Mesenteric fat pad (tissue), 1 donor: Measurements from ENCODE around the gene ZNF641. TPM values are rescaled to one million over a fixed set of nuclear protein-coding genes. Genes with fewer than 3 reads are reported as not detected.

ENCODE experiments used
- DNase-seq: peaks from one replicate; pipeline ENCODE4 v3.0.0-alpha.2; 2020; ENCODE audit warnings: low spot score
- long read RNA-seq: library from polyadenylated mRNA; unstranded; transcript quantifications from one replicate; pipeline ENCODE4 v2.0.0, GENCODE V29; 2020
- total RNA-seq: library from RNA; stranded (reverse); fragmentation: NEBNext Ultra II Directional; extraction: Animal tissue kit (Norgen Biotek cat#: 25700); gene quantifications from one replicate; pipeline ENCODE4 v1.2.1, GENCODE V29; 2021
- donor health status: DM: yes; HTN: yes; CAD: no.

ZNF641 gene
- 15.7 TPM for total RNA-seq
- long read RNA-seq, full-length matches to known transcripts, result 5 of 11 reads
- long read RNA-seq, partial matches to known transcripts, result 1 of 11 reads
- long read RNA-seq, other reads (novel, unspliced or antisense), result 5 of 11 reads

- DNase-seq, result peak; percentile 94
These were observed at the start of gene ZNF641 for GRCh38 chr12:48350249-48351021. Gene ZNF641, minus strand, starts transcription at chr12:48350919. Its CDS starts 2,829 bp downstream, at chr12:48348090.

DNA sequence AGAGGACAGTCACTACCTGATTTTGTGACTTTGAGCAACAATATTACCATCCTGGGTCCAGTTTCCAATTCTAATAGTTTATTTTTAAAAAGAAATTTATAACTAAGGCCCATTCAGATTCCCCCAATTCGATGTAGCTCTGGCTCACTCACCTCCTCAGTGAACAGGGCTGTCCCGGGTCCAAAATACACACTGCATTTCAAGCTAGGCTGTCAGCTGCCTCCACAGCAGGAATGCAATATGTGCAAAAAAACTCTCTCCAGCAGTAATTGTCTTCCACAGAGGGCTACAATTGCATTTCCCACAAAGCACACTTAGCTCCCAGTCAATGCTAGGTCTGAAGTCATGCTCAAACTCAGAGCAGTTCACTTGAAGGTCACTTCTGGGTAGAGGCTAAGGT lies 39.3 kb upstream of the ZNF641 start:
- DNase-seq, result no peak

GRCh38 chr12:48389409-48389808 lies 38.7 kb upstream of the ZNF641 start:
- no peak for DNase-seq

DNA sequence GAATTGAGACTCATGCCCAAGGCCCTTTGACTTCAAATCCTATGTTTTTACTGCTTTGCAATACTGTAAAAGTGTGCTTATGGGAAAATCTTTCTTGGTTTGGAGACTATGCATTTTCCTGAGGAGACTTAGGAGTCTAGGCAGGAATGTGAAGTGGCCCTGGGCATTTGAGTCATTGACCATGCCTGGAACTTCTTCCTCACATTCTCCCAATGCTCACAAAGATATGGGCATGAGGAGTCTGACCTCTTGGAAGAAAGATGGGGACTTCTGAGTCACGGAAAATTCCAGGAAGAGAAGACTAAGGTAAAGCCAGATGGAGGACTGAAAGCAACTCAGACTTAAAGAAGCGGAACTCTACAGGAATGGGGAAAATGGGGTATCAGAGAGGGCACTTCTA lies 38.2 kb upstream of the ZNF641 start:
- no peak for DNase-seq

DNA sequence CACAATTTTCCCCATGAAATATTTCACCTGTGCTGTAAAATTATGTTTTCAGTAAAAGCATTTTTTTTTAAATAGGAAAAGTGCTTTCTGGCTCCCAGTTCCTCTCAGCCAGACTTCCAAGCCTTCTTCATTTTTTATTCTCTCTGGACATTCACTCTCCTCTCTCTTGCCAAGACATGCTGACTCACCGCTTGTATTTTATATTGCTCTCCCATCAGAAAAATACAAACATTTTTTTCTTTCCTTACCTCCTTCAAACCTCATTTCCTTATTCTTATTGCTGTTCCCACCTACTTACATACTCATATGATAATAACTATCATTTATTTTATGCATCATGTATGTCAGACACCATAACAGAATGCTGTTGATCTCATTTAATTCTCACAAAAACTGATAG lies 37.7 kb upstream of the ZNF641 start:
- DNase-seq, result no peak

DNA sequence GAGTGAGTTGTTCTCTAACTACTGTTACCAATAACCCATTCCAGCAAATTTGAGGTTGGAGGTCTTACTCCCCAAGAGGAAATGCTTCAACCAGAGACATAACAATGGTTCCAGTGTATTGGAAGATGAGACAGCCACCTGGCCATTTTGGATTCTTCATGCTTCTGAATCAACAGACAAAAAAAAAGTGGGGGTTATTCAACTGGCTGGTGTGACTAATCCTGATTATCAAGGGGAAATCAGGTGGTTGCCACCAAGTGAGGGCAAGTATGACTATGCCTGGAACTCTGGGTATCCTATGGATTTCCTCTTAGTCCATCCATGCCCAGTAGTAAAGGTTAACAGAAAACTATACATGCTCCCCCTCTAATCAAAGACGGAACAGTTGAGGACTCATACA lies 29.9 kb upstream of the ZNF641 start:
- DNase-seq, result no peak

DNA sequence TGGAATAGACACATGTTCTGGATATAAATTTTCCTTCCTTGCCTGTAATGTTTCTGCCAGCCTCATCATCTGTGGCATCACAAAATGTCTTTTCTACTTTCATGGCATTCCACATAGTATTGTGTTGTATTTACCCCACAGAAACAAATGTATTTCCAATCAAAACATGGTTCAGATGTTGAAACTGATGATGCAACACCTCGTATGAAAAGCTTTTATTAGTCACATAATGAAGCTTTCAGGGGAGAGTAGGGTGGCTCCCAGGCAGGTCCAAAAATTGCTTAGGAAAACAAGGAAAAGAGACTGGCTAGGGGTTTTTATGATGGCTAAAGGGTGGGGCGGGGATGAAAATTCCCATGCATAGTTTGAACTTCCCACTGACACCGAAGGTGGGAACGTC lies 29.1 kb upstream of the ZNF641 start:
- no peak for DNase-seq

DNA sequence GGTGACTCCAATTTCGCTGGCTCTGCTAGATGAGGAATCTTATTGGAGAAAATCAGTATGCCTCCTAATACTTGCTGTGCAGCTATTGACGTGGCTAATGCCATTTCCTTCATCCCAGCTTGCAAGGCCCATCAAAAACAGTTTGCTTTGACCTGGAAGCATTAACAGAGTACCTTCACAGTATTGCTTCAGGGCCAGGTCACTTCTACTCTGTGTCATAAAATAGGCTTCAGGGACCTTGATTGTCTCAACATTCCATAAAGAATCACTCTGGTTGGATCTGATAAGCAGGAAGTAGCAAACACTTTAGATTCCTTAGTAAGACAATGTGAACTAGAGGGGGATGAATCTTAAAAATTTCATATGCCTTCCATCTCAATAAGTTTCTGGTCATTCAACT lies 26.9 kb upstream of the ZNF641 start:
- no peak for DNase-seq

- no peak for DNase-seq
These were observed 23.4 kb upstream of the ZNF641 start for GRCh38 chr12:48374164-48374563.

DNA sequence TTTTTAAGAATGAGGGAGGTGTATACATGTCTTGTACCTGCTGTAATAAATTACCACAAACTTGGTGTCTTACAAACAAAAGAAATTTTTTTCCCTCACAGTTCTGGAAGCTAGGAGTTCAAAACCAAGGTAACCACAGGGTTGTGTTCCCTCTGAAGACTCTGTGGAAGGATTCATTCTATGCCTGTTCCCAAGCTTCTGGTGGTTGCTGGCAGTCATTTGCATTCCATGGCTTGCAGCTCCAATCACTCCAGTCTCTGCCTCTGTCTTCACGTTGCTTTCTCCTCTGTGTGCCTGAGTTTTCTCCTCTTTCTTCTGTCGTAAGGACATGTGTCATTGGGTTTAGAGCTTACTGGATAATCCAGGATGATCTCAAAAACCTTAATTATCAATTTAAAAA lies 15.4 kb upstream of the ZNF641 start:
- DNase-seq, result no peak

GRCh38 chr12:48361664-48362339 lies 11.1 kb upstream of the ZNF641 start:
- DNase-seq, result no peak

DNA sequence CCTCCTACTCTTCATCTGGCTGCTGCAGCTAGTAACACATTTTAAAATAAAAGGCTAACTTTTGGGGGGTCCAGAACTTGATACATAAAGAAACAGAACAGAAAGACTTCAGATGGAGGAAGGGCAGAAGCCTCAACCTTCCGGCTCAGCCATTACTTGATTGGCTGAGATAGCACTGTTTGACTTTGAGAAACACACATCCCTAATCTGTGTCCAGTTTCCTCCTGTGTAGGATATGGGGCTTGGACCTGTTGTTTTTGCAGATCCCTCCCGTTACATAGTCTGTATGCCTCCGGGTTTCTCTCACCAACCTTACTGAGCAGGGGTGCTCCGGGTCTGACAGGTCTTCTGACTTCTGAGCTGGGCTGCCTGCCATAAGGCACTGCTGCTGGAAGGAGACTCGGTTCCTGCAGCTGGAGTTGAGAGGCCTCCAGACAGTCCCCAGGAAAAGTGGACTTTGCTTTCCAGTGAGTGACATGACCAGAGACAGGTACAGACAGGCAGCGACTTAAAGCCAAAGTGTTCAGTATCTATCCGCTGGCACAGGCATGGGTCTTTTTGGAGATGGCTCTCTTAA lies 8.3 kb upstream of the ZNF641 start:
- no peak for DNase-seq

- no peak for DNase-seq
These were observed 5.5 kb upstream of the ZNF641 start for GRCh38 chr12:48356041-48356768.

DNA sequence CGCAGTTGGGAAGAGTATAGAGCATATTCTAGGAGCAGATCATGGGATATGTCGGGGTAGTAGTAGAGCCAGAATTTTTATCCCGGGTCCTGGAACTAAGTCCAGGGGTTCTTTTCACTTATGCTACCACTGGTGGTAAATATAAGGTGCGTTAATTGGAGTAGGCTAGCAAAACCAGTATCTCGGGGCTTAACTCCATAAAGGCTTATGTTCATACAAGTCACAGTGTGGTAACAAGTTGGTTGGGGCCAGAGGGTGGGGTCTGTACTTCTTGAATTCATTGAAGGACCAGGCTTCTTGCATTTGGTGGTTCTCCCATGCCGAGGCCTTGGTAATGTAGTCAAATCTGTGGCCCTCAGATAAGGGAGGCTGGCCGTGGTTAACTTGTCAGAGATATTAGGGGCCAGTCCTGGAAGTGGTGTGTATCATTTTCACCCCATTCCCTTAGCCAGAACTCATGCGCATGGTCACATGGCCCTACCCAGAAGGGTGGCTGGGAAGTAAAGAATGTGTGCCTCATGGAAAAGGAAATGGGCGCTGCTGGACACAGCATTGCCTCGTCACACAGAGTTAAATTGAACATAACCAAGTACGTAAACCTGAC lies 1.5 kb upstream of the ZNF641 start:
- no peak for DNase-seq

DNA sequence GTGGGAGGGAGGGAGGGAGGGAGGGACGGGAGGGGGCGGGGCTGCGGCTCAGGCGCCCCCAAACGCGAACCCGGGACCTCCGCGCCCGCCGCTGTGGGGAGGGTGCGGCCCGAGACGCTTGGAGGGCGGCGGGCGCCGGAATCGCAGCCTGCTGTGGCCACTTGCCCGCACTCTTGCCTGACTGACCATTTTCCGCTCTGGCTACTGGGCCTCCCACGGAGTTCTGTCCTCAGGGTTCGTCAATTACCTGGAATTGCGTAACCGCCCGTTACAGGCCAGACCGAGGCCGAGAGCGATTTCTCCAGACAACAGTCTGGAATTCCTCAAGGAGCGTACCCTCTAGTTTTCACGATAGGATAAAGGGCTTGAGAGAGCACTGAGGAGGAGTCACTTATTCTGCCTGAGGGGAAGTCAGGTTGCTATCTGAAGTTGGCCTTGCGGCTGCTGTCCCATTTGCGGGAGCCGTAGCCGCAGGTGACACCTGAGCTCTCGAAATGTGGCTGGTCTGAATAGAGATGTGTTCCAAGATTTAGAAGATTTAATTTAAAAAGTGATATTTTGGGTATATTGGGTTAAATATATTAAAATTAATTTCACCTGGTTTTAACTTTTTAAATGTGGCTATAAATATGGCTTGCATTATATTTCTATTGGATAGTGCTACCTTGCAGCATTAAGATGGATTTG lies 446 bp upstream of the ZNF641 start:
- no peak for DNase-seq

- no peak for DNase-seq
These were observed 1.2 kb downstream of the ZNF641 start for GRCh38 chr12:48349471-48349870.

- no peak for DNase-seq
These were observed 7.7 kb downstream of the ZNF641 start for GRCh38 chr12:48342980-48343379.

- DNase-seq, result no peak
These were observed 9.8 kb downstream of the ZNF641 start for GRCh38 chr12:48340943-48341342.

DNA sequence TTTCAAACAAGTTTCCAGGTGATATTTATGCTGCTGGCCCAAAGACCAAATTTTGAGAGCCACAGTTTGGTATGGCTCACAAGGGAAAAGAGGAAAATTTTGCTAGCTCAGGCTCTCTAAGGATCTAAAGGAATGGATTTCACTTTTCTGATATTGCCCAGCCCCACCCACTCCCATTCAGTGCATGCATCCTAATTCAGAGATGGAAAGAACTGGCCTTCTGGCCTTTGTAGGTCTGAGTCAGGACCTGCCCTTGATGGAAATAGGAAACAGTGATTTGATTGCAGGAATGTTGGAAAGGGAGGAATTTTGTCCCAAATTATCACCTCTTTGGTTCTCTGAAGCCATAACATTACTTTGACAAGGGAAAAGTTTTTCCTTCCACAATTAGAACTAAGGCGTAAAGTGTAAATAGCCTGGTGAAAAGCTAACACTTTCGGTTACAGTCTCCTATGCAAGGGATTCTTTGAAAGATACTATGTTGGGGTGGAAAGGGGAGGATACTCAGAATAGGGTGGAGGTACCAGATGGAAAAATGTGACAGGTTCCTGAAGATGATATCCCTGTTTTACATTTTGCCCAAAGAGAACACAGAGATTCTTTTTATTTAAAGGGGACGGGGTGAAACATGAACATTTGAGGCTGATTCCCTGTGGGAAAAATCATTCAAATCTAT lies 11.1 kb downstream of the ZNF641 start:
- no peak for DNase-seq

GRCh38 chr12:48336564-48336963 lies 14.2 kb downstream of the ZNF641 start:
- no peak for DNase-seq
